Thyroid gland (tissue), 4 donors: ENCODE results near the gene CTIF. TPM values are rescaled to one million over a fixed set of nuclear protein-coding genes. Genes with fewer than 3 reads are reported as not detected.
"Not testable (repeated sequence)": the region's sequence is repeated elsewhere in the genome, so short reads cannot be mapped to it uniquely, and the experiment has no call there.

Source experiments
- DNase-seq, 2 donors: peaks; one replicate each; pipeline ENCODE4 v3.0.0-alpha.2; 2019
- H3K27ac ChIP-seq, 3 donors: fragments of 200-600 bp; sonication (generic); 1 replicate in 2 of 3; 2 replicates in 1 of 3; pipeline ENCODE4 v1.5.1; 2016 to 2019; ENCODE audit warnings: mild to moderate bottlenecking in 1 of 3, moderate library complexity in 1 of 3
- H3K27me3 ChIP-seq: fragments of 200-600 bp; sonication (generic); one replicate; pipeline ENCODE4 v1.5.1; 2019
- H3K36me3 ChIP-seq, 2 donors: fragments of 200-600 bp; sonication (generic); one replicate each; pipeline ENCODE4 v1.5.1; 2016 to 2019
- H3K4me1 ChIP-seq, 2 donors: fragments of 200-600 bp; sonication (generic); one replicate each; pipeline ENCODE4 v1.5.1; 2017 to 2019
- H3K4me3 ChIP-seq, 3 donors: fragments of 200-600 bp; sonication (generic); replicated peaks in 1 of 3; 1 replicate in 2 of 3; 2 replicates in 1 of 3; pipeline ENCODE4 v1.5.1; 2016; ENCODE audit warnings: mild to moderate bottlenecking in 1 of 3
- H3K9me3 ChIP-seq: fragments of 200-600 bp; sonication (generic); one replicate; pipeline ENCODE4 v1.5.1; 2017
- CTCF ChIP-seq, 6 experiments: fragments of 200-600 bp in 3 of 6; fragments of 450-650 bp in 3 of 6; sonication (generic) in 3 of 6; IDR thresholded peaks; one replicate each; pipeline ENCODE4 v1.5.1; 2016 to 2019; ENCODE audit warnings: antibody characterized with exemption in 6 of 6, mild to moderate bottlenecking in 2 of 6, inconsistent platforms in 1 of 6, moderate library complexity in 1 of 6
- POLR2A ChIP-seq, 2 donors: fragments of 450-650 bp; IDR thresholded peaks; one replicate each; pipeline ENCODE4 v1.6.1; 2017; ENCODE audit warnings: antibody characterized with exemption in 2 of 2, mild to moderate bottlenecking in 2 of 2, moderate library complexity in 1 of 2
- WGBS, 2 donors: methylation state at CpG; one replicate each; pipeline ENCODE4 v1.1.5; 2017; 5-methylcytosine and 5-hydroxymethylcytosine counted together
- intact Hi-C: fragments of 100-400 bp; cut with DNase I; formaldehyde crosslinking; loops from one replicate; pipeline ENCODE4 v1.15.1; 2023
- total RNA-seq, 4 donors: library from RNA; depleted of rRNA; stranded (reverse); fragments of >200 nt; gene quantifications; one replicate each; pipeline ENCODE4 v1.2.3, GENCODE V29; 2016

Gene CTIF
- total RNA-seq, 4 donors from 2014 or later = 18.7 to 29.8 (median 23.6) TPM

- H3K27me3 ChIP-seq = no peaks in the 10 kb centered on the region
- H3K36me3 ChIP-seq = no peaks in the 10 kb centered on the region
- H3K27ac ChIP-seq = no peak overlapping the region
- no peaks in the 10 kb centered on the region for H3K9me3 ChIP-seq
- H3K4me3 ChIP-seq = no peak overlapping the region
- peaks cover 0 to 6% of the 10 kb centered on the region in 2 donors for H3K4me1 ChIP-seq
- TF ChIP-seq CTCF (IDR thresholded peaks at IDR 0.05) = no peak
- TF ChIP-seq POLR2A (IDR thresholded peaks at IDR 0.05) = no peak
- DNase-seq = no peak
- intact Hi-C loops = no loop called here
Measured at GRCh38 chr18:48497863-48498262, 41.0 kb upstream of the CTIF start.

GRCh38 chr18:48500517-48500916 lies 38.3 kb upstream of the CTIF start:
- DNase-seq = no peak
- Histone ChIP-seq H3K27ac (no peak overlapping the region), H3K4me1 (no peaks in the 10 kb centered on the region), H3K9me3 (no peaks in the 10 kb centered on the region), H3K4me3 (no peak overlapping the region), H3K36me3 (no peaks in the 10 kb centered on the region), H3K27me3 (no peaks in the 10 kb centered on the region)
- TF ChIP-seq CTCF (IDR thresholded peaks at IDR 0.05) (no peak), POLR2A (IDR thresholded peaks at IDR 0.05) (no peak)
- intact Hi-C loops = no loop called here

GRCh38 chr18:48502906-48503305 lies 35.9 kb upstream of the CTIF start:
- Histone ChIP-seq H3K4me3 (no peak overlapping the region), H3K36me3 (no peaks in the 10 kb centered on the region), H3K27me3 (no peaks in the 10 kb centered on the region), H3K9me3 (no peaks in the 10 kb centered on the region), H3K27ac (no peak overlapping the region), H3K4me1 (no peaks in the 10 kb centered on the region)
- intact Hi-C loops = no loop called here
- WGBS, 2 donors = 85 to 86% methylated on average over 4 of the region's 4 CpGs
- no peak for DNase-seq
- TF ChIP-seq CTCF (IDR thresholded peaks at IDR 0.05) (no peak), POLR2A (IDR thresholded peaks at IDR 0.05) (no peak)

GRCh38 chr18:48504819-48505218 lies 34.0 kb upstream of the CTIF start:
- intact Hi-C loops = no loop called here
- no peaks in the 10 kb centered on the region for H3K27me3 ChIP-seq
- no peaks in the 10 kb centered on the region for H3K4me1 ChIP-seq
- H3K9me3 ChIP-seq = no peaks in the 10 kb centered on the region
- no peaks in the 10 kb centered on the region for H3K36me3 ChIP-seq
- no peak overlapping the region for H3K4me3 ChIP-seq
- TF ChIP-seq CTCF (IDR thresholded peaks at IDR 0.05) (no peak), POLR2A (IDR thresholded peaks at IDR 0.05) (no peak)
- no peak for DNase-seq
- H3K27ac ChIP-seq = no peak overlapping the region

- H3K27me3 ChIP-seq, DNase-seq, H3K9me3 ChIP-seq, H3K4me1 ChIP-seq, H3K4me3 ChIP-seq, intact Hi-C loops, H3K36me3 ChIP-seq, H3K27ac ChIP-seq: not testable (repeated sequence)
- 76 to 89% methylated on average over 1 of the region's 1 CpG for WGBS, 2 donors
Measured at GRCh38 chr18:48506983-48507568, 31.8 kb upstream of the CTIF start.

- H3K27ac ChIP-seq, H3K36me3 ChIP-seq, DNase-seq, H3K27me3 ChIP-seq, H3K9me3 ChIP-seq, intact Hi-C loops, H3K4me3 ChIP-seq, H3K4me1 ChIP-seq: not testable (repeated sequence)
- 81 to 86% methylated on average over 4 of the region's 4 CpGs for WGBS, 2 donors
Measured at GRCh38 chr18:48512498-48512897, 26.3 kb upstream of the CTIF start.
